ENCODE data around the gene MAP10.

DNA sequence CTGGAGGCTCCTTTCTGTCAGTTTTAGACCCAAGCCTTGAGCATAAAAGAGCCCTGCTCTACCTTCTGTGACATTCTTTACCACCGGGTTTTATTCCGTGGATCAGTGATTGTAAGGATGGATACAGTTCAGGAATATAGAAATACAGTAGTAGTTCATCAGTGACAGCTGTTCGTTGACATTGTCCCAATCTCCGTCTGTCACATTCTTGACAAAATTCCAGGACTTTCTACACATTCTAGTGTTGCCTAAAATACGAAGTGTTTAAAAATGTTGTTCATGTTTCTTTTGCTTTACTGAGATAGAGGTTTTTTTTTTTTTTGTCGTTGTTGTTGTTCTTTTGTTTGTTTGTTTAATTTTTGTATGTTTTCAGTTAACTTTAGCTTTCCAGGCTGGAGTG, 29.9 kb downstream of the MAP10 start:
- TF ChIP-seq CTCF (IDR thresholded peaks at IDR 0.05) (no peak), POLR2A (IDR thresholded peaks at IDR 0.05) (no peak)
